ENCODE data around the gene SST. TPM values are rescaled to one million over a fixed set of nuclear protein-coding genes. Genes with fewer than 3 reads are reported as not detected.

SST gene
- total RNA-seq, 1 experiment from 2014 or later: not detected

DNA sequence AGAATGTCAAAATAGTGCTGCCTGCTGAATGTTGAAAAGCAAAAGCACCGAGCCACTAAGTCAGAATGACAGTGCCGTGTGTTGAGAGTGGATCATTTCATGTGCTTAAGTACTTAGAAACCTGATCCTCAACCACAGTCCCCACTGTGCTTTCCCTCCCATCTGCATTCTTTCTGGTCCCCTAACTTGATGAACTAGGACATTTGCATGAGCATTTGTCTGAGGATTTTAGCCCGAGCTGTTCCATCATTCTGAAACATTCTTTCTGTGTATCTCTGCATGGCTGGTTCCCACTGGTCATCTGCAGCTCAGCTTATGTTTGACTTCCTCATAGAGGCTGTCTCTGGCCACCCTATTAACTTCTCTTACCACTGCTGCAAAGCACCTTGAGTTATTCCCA is 42.0 kb downstream of the SST start:
- Histone ChIP-seq H3K4me2 (ENCODE audit: low read length) (no peak overlapping the region), H3K36me3 (ENCODE audit: control insufficient read depth in 1 of 2, insufficient read depth in 2 of 2, low read length in 2 of 2) (no peaks in the 10 kb centered on the region), H3K9me2 (ENCODE audit: insufficient read depth) (no peaks in the 10 kb centered on the region), H3K4me1 (ENCODE audit: control insufficient read depth in 1 of 2, insufficient read depth in 2 of 2, low read length in 2 of 2) (no peaks in the 10 kb centered on the region), H3K27me3 (ENCODE audit: insufficient read depth, low read length) (peaks cover 24% of the 10 kb centered on the region), H3K9ac (ENCODE audit: low read length) (no peak overlapping the region), H3K27ac (ENCODE audit: low read depth, low read length) (no peak overlapping the region), H2AFZ (ENCODE audit: low read depth, low read length, poor library complexity, severe bottlenecking) (no peak overlapping the region), H3K9me3 (ENCODE audit: control insufficient read depth in 1 of 2, insufficient read depth in 1 of 2, low read depth in 1 of 2, low read length in 2 of 2) (no peaks in the 10 kb centered on the region), H3K4me3 (replicated peaks in 1 of 2; ENCODE audit: low read depth in 1 of 2, low read length in 2 of 2) (no peak overlapping the region), H4K20me1 (ENCODE audit: insufficient read depth) (no peaks in the 10 kb centered on the region), H3K79me2 (ENCODE audit: insufficient read depth, low read length) (no peaks in the 10 kb centered on the region)
- DNase-seq (ENCODE audit: low read depth, low spot score) (no peak), ATAC-seq (no peak)
- TF ChIP-seq RAD21 (IDR thresholded peaks at IDR 0.05; ENCODE audit: low read depth): no peak
- no peak for TF ChIP-seq POLR2AphosphoS5 (IDR thresholded peaks at IDR 0.05; ENCODE audit: low read depth, low read length)
- TF ChIP-seq FOSL1 (IDR thresholded peaks at IDR 0.05; ENCODE audit: low read depth): no peak
- TF ChIP-seq EZH2 (IDR thresholded peaks at IDR 0.05): no peak
- TF ChIP-seq JUND (IDR thresholded peaks at IDR 0.05): no peak
- TF ChIP-seq SP1 (IDR thresholded peaks at IDR 0.05; ENCODE audit: low read depth): no peak
- TF ChIP-seq ZFX (IDR thresholded peaks at IDR 0.05): no peak
- TF ChIP-seq, protein P1, sequence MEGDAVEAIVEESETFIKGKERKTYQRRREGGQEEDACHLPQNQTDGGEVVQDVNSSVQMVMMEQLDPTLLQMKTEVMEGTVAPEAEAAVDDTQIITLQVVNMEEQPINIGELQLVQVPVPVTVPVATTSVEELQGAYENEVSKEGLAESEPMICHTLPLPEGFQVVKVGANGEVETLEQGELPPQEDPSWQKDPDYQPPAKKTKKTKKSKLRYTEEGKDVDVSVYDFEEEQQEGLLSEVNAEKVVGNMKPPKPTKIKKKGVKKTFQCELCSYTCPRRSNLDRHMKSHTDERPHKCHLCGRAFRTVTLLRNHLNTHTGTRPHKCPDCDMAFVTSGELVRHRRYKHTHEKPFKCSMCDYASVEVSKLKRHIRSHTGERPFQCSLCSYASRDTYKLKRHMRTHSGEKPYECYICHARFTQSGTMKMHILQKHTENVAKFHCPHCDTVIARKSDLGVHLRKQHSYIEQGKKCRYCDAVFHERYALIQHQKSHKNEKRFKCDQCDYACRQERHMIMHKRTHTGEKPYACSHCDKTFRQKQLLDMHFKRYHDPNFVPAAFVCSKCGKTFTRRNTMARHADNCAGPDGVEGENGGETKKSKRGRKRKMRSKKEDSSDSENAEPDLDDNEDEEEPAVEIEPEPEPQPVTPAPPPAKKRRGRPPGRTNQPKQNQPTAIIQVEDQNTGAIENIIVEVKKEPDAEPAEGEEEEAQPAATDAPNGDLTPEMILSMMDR (IDR thresholded peaks at IDR 0.05 in 2 of 3, conservative IDR thresholded peaks at IDR 0.05 in 1 of 3; ENCODE audit: borderline replicate concordance in 1 of 3, insufficient read depth in 1 of 3, low read depth in 2 of 3, low read length in 2 of 3): no peak
- intact Hi-C loops (cut with micrococcal nuclease): no loop called here
- ChIA-PET POLR2A (no interaction called here), CTCF (no interaction called here), RAD21 (ENCODE audit: low non-redundant PET in 1 of 2, low total read pairs in 2 of 2, uncharacterized antibody in 2 of 2, unreplicated experiment in 2 of 2) (no interaction called here)
- BruUV-seq (replicated peaks): no TSS peak

DNA sequence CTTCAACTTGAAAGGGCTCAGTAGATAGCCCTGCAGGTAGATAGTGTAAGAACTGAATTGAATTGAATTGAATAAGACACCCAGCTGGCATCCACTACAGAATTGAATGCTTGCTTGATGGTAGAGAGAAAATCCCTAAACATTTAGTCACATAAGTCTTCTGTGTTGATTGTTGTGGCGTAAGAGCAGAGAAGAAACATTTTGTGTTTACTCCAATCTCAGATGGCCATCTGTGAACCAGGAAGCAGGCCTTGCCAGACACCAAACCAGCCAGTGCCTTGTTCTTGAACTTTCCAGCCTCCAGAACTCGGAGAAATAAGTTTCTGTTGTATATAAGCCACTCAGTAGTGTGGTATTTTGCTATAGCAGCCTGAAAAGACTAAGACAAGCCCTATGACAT is 43.6 kb downstream of the SST start:
- peaks cover 18% of the 10 kb centered on the region for H3K27me3 ChIP-seq (ENCODE audit: insufficient read depth, low read length)
- RAD21 ChIA-PET (ENCODE audit: low non-redundant PET in 1 of 2, low total read pairs in 2 of 2, uncharacterized antibody in 2 of 2, unreplicated experiment in 2 of 2): no interaction called here
- no peak overlapping the region for H3K9ac ChIP-seq (ENCODE audit: low read length)
- H3K4me3 ChIP-seq (replicated peaks in 1 of 2; ENCODE audit: low read depth in 1 of 2, low read length in 2 of 2): no peak overlapping the region
- intact Hi-C loops (cut with micrococcal nuclease): no loop called here
- H3K9me2 ChIP-seq (ENCODE audit: insufficient read depth): no peaks in the 10 kb centered on the region
- H4K20me1 ChIP-seq (ENCODE audit: insufficient read depth): no peaks in the 10 kb centered on the region
- no peak for DNase-seq (ENCODE audit: low read depth, low spot score)
- no peak for ATAC-seq
- no peaks in the 10 kb centered on the region for H3K9me3 ChIP-seq (ENCODE audit: control insufficient read depth in 1 of 2, insufficient read depth in 1 of 2, low read depth in 1 of 2, low read length in 2 of 2)
- TF ChIP-seq FOSL1 (IDR thresholded peaks at IDR 0.05; ENCODE audit: low read depth): no peak
- TF ChIP-seq EZH2 (IDR thresholded peaks at IDR 0.05): no peak
- TF ChIP-seq CBX3 (IDR thresholded peaks at IDR 0.05; ENCODE audit: low read depth): no peak
- TF ChIP-seq, protein P2, sequence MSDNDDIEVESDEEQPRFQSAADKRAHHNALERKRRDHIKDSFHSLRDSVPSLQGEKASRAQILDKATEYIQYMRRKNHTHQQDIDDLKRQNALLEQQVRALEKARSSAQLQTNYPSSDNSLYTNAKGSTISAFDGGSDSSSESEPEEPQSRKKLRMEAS (IDR thresholded peaks at IDR 0.05): no peak
- TF ChIP-seq CEBPB (IDR thresholded peaks at IDR 0.05; ENCODE audit: low read depth): no peak
- TF ChIP-seq, protein P1 (IDR thresholded peaks at IDR 0.05 in 2 of 3, conservative IDR thresholded peaks at IDR 0.05 in 1 of 3; ENCODE audit: borderline replicate concordance in 1 of 3, insufficient read depth in 1 of 3, low read depth in 2 of 3, low read length in 2 of 3): no peak
- TF ChIP-seq RAD21 (IDR thresholded peaks at IDR 0.05; ENCODE audit: low read depth): no peak
- TF ChIP-seq ZNF274 (IDR thresholded peaks at IDR 0.05; ENCODE audit: low read depth, low read length): no peak
- TF ChIP-seq, protein P3, sequence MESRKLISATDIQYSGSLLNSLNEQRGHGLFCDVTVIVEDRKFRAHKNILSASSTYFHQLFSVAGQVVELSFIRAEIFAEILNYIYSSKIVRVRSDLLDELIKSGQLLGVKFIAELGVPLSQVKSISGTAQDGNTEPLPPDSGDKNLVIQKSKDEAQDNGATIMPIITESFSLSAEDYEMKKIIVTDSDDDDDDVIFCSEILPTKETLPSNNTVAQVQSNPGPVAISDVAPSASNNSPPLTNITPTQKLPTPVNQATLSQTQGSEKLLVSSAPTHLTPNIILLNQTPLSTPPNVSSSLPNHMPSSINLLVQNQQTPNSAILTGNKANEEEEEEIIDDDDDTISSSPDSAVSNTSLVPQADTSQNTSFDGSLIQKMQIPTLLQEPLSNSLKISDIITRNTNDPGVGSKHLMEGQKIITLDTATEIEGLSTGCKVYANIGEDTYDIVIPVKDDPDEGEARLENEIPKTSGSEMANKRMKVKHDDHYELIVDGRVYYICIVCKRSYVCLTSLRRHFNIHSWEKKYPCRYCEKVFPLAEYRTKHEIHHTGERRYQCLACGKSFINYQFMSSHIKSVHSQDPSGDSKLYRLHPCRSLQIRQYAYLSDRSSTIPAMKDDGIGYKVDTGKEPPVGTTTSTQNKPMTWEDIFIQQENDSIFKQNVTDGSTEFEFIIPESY (IDR thresholded peaks at IDR 0.05; ENCODE audit: extremely low read depth, insufficient replicate concordance, low read length): no peak
- TF ChIP-seq JUND (IDR thresholded peaks at IDR 0.05): no peak
- no peaks in the 10 kb centered on the region for H3K79me2 ChIP-seq (ENCODE audit: insufficient read depth, low read length)
- CTCF ChIA-PET: no interaction called here
- H3K4me1 ChIP-seq (ENCODE audit: control insufficient read depth in 1 of 2, insufficient read depth in 2 of 2, low read length in 2 of 2): no peaks in the 10 kb centered on the region
- H3K27ac ChIP-seq (ENCODE audit: low read depth, low read length): no peak overlapping the region
- BruUV-seq (replicated peaks): no TSS peak
- no peak overlapping the region for H3K4me2 ChIP-seq (ENCODE audit: low read length)
- no peak overlapping the region for H2AFZ ChIP-seq (ENCODE audit: low read depth, low read length, poor library complexity, severe bottlenecking)
- POLR2A ChIA-PET: no interaction called here
- H3K36me3 ChIP-seq (ENCODE audit: control insufficient read depth in 1 of 2, insufficient read depth in 2 of 2, low read length in 2 of 2): no peaks in the 10 kb centered on the region
